GM18520 (cell line): ENCODE measurements around the gene APOL1.
"Not testable (repeated sequence)": the region's sequence is repeated elsewhere in the genome, so short reads cannot be mapped to it uniquely, and the experiment has no call there.

Source experiments
- ATAC-seq: cut with Tn5 transposase; IDR thresholded peaks from one replicate; pipeline ENCODE4 v1.9.1; 2021; ENCODE audit not compliant: unreplicated experiment

Gene APOL1

DNA sequence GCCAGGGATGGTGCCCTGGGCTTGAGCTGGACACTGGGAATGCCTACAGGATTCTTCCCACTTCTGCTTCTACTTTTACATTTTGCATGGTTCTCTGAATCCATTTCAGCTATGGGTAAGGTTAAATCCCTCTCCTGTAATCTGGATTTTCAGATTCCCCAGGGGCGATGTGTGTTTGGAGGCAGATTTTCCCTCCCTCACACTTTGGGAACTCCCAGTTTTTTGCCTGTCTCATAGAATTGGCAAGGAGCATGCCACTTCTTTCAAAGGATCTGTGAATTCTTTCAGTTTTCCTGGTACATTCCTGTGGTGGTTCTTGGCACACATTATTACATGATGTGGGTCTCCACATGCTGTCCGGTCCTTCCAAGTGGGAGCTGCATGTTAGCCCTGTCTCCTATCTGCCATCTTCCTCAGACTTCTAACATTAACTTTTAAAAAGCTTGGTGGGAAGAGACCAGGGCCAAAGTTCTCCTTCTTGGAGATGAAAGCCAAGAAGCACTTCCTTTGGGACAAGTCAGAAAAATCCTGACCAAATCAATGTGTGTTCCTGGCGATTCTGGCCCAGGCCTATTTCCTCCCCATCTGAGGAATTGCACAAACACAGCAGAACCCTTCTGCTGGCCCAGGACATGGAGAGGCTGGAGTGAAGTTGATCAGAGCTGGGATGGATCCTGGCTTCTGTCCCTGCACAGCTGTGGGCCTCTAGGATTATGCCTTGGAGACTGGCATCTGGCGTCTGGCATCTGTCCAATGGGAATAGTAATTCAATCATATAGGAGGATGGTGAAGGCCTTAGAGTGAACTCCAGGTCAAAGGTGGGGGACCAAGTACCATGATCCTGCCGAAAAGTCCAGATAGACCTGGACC is 8.2 kb upstream of the APOL1 start:
- no peak for ATAC-seq

DNA sequence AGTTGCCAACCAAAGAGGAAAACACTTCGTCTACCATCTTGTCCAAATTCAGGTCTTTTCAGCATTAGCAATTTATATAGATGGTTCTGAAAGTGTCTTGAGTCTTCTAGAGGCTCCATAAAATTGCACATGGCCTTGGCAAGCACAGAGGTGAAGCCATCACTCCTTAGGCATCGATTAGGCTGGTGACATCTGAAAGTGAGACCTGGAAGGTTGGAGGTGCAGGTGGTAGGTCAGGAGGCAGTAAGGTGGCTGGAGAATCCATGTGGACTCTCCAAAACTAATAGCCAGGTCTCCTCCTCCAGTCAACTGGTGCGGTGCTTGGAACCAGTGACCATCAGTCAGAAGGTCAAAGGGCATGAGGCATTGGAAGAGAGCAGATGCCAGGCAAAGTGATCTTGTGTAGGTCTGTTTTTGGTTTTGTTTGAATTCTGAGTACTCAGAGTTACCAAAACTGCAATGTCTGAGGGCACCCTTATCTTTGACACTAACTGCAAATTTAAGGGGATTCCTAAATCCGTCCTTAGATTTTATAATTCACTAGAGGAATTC is 7.1 kb upstream of the APOL1 start:
- ATAC-seq = no peak

DNA sequence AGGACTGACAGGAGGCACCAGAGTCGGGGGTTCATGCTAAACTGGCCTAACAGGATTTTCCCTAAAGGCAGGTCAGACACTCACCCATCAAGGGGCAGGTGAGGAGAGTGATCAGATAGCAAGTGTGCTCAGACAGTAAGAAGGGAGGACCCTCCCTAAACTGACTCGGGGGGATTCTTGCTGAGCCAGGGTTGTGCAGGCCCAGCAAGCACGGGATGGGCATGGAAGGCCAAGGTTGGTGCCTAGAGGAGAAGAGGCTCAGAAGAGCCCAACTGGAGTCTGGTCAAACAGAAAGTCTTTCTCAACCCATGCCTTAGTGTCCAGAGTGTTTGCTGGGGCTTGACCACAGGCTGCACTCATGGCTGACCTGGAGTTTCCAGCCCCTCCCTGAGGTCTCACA is 6.2 kb upstream of the APOL1 start:
- ATAC-seq = no peak

GRCh38 chr22:36247955-36248354 is 5.0 kb upstream of the APOL1 start:
- ATAC-seq = no peak

- no peak for ATAC-seq
These were observed 3.8 kb upstream of the APOL1 start for GRCh38 chr22:36249160-36249559.

- not testable (repeated sequence) for ATAC-seq
These were observed 2.5 kb upstream of the APOL1 start for GRCh38 chr22:36250292-36250960.

DNA sequence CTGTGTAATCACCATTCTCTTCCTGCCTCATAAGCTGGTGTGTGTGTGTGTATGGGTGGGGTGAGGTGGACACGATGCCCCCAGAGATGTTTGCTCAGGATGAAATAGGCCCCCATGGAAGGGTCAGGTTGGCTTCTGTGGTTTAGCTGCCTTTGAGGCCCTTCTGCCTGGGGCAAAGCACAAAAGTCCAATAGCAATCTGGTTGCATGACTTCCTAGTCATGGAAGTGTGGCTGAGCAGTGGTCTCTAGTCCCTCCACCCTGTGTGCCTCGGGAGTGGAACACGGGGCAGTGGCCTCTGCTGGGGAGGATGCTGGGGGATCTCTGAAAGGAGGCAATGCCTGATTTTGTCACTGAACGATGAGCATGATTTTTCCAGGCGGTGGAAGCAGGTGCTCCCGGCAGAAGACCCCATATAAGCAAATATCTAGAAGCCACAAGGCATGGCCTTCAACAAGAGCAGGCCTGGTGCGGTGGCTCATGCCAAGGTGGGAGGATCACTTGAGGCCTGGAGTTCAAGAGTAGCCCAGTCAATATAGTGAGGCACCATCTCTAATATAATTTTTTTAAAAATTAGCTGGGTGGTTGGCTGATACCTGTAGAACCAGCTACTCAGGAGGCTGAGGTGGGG is 839 bp upstream of the APOL1 start:
- not testable (repeated sequence) for ATAC-seq

DNA sequence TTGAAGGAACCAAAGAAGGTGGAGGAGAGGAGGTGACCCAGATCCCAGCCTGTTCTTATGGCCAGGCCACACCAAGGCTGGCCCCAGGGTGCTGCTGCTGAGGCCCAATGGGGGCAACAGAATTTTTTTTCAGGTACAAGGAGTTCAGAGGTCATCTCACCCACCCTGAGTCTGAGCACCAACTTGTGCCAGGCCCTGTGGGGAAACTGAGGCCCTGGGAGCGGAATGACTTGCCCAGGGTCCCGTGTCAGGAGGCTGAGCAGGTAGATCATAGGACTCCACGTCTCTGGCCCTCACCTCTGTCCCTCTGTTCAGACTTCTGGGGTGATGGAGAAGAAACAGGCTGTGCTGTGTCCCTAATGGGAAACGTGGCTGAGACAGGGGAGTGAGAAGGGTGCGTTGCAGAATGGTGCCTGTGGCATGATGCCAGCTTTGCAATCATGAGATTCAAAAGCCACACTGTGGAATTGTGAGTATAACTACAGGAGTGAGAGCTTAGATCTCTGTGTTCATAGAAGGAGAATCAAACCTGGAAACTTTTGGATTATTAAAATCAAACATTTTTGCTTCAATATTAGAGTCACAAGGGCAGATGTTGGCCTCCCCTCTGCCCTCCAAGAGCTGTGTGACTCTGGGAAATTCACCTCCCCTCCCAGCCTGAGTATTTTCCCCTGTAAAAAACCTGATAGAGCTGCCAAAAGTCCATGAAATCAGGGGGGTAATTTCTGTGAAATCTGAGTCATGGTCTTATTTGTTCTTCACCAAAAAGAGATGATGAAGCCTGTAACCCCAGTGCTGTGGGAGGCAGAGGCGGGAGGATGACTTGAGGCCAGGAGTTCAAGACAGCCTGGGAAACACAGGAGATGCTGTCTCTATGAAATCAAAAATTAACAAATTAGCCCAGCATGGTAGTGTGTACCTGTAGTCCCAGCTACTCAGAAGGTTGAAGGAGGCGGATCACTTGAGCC is 874 bp downstream of the APOL1 start:
- no peak for ATAC-seq

GRCh38 chr22:36255572-36255971 is 2.6 kb downstream of the APOL1 start:
- ATAC-seq = not testable (repeated sequence)

- no peak for ATAC-seq
These were observed 3.5 kb downstream of the APOL1 start for GRCh38 chr22:36256478-36256877.

DNA sequence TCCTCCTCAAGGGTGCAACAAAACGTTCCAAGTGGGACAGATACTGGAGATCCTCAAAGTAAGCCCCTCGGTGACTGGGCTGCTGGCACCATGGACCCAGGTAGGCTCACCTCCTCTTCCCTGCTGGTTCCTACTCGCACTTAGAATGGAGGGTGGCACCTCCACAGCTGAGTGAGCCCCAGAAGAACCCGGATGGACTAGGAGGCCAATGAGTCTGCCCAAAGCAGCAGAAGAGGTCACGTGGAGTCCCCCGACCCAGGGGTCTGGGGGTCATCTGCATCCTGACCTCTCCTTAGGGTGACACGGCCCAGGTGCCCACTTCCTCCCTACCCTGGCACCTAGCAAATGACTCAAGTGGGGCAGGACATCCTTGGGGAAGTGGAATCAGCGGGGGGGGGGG is 4.4 kb downstream of the APOL1 start:
- no peak for ATAC-seq

DNA sequence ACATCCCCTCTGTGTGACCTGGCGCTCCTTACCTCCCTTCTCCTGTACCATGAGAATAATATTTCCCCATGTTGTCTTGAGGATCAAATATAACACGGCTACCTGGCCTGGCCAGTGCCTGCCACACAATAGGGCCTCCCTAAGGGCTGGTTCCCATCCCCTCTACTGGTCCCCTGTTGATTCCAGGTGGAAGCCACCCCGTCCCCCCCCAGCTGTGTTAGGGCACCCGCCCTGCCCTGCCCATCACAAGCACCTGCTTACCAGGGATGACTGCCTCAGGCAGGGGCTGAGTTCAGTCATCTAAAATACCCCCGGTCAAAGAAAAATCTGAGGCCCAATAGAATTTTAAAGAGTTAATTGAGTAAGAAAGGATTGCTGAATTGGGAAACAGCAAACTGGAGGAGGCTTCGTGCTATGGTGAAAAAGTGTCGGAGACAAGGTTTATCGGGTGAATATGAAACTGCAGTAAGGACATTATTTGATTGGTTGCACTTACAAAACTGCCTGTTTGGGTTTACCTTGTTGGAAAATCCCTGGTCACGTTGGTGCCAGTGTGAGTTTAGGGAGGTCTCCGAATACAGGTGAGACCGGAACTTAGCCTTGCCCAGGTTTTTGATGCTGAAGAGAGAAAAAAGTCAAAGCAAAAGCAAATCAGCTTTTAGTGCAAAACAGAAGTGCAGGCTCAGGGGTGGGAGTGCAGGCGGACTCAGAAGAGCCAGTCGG is 5.2 kb downstream of the APOL1 start:
- ATAC-seq = no peak

DNA sequence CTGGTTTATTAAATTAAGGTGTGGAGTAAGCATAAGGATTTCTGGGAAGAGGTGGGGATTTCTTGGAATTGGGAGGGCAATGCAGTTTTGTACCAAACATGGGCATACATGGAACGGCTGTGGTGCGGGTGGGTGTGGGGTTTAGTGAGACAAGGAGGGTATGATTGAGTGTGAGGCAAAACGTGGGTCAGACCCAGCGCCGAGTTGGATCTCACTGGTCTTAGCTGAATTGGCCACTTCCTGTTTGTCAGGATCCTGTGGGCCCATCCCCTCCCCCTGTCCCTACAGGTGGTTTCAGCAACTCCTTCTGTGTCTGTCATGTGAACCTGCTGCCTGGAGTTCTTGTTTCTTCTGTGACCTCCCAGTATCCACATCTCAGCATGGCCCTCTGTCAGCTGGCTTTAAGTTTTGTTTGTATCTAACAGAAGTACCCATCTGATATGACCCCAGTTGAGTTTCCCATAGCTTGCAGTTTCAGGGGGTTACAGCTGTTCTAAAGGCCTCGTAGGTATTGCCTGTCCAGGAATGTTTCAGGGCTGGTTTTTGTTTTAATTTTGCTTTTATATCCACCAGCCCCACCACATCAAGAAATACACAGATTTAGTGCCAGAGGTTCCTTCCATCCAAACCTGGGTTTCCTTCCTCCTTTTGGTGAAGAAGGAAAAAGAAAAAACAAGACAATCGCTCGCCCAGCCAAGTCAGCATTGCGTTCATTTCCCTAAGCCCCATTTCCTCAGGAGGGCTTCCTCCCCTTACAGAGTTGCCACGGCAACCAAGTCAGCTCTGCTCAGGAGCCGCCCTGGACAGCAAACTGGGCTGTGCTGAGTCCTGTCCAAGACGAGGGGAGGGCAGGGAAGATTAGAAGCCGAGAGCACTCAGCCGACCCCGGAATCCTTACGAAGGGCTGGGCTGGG is 6.0 kb downstream of the APOL1 start:
- ATAC-seq = no peak

DNA sequence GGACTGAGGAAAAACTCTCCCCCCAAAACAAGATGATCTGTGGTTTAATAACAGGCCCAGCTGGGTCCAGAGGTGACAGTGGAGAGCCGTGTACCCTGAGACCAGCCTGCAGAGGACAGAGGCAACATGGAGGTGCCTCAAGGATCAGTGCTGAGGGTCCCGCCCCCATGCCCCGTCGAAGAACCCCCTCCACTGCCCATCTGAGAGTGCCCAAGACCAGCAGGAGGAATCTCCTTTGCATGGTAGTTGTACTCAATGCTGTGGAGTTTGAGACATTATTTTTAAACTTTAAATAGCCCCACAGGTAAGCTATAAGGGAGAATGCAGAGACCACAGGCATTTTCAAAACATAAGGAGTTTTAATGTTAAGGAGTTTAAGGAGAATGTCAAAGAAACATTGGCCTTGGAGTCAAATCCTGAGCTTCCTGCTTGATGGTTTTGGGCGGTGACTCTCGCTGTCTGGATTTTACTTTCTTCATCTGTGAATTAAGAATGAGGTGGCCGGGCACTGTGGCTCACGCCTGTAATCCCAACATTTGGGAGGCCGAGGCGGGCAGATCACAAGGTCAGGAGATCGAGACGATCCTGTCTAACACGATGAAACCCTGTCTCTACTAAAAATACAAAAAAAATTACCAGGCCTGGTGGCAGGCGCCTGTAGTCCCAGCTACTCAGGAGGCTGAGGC is 6.8 kb downstream of the APOL1 start:
- no peak for ATAC-seq

DNA sequence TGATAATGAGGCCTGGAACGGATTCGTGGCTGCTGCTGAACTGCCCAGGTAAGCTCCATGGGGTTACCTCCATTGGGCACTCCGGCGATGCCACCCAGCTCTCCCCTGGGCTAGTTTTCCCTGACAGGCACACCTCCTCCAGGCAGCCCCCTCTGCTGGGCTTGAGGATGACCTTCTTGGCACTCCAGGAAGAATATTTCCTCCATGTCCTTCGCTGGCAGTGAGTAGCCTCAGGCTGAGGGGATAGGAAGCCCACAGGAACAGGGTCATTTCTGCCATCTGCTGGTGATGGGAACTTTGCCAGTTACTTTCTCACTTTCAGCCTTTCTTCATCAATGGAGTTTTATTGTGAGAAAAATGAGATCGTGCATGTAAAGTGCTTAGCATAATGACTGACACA is 8.7 kb downstream of the APOL1 start:
- not testable (repeated sequence) for ATAC-seq

- not testable (repeated sequence) for ATAC-seq
These were observed 9.4 kb downstream of the APOL1 start for GRCh38 chr22:36262307-36262706.

DNA sequence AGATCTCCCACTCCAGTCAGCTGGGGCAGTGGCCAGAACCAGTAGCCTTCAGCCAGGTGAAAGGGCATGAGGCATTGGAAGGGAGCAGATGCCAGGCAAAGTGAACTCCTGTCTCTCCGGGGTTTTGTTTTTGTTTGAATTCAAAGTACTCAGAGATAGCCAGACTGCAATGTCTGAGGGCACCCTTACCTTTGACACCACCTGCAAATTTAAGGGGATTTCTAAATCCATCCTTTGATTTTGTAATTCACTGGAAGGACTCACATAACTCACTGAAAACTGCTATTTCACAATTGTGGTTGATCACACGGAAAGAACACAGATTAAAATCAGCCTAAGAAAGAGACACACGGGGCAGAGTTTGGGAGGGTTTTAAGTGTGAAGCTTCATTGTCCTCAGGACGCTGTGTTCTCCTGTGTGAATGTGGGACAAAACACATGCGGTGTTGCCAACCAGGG is 10.3 kb downstream of the APOL1 start:
- ATAC-seq = not testable (repeated sequence)
